ENCODE measurements around the gene TEDC1.

- TF ChIP-seq POLR2A (IDR thresholded peaks at IDR 0.05), result no peak
- TF ChIP-seq, protein P1, sequence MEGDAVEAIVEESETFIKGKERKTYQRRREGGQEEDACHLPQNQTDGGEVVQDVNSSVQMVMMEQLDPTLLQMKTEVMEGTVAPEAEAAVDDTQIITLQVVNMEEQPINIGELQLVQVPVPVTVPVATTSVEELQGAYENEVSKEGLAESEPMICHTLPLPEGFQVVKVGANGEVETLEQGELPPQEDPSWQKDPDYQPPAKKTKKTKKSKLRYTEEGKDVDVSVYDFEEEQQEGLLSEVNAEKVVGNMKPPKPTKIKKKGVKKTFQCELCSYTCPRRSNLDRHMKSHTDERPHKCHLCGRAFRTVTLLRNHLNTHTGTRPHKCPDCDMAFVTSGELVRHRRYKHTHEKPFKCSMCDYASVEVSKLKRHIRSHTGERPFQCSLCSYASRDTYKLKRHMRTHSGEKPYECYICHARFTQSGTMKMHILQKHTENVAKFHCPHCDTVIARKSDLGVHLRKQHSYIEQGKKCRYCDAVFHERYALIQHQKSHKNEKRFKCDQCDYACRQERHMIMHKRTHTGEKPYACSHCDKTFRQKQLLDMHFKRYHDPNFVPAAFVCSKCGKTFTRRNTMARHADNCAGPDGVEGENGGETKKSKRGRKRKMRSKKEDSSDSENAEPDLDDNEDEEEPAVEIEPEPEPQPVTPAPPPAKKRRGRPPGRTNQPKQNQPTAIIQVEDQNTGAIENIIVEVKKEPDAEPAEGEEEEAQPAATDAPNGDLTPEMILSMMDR (IDR thresholded peaks at IDR 0.05 in 4 of 5, conservative IDR thresholded peaks at IDR 0.05 in 1 of 5), result no peak
Measured at GRCh38 chr14:105534586-105534985, 43.5 kb downstream of the TEDC1 start.

All from gastrocnemius medialis (tissue), 4 donors.